Suppressor macrophage (primary cell): Measurements from ENCODE around the gene DMKN.

Experiments
- DNase-seq, 4 experiments: peaks; one replicate each; pipeline ENCODE4 v3.0.0-alpha.2; 2020 to 2022

The DMKN gene

DNA sequence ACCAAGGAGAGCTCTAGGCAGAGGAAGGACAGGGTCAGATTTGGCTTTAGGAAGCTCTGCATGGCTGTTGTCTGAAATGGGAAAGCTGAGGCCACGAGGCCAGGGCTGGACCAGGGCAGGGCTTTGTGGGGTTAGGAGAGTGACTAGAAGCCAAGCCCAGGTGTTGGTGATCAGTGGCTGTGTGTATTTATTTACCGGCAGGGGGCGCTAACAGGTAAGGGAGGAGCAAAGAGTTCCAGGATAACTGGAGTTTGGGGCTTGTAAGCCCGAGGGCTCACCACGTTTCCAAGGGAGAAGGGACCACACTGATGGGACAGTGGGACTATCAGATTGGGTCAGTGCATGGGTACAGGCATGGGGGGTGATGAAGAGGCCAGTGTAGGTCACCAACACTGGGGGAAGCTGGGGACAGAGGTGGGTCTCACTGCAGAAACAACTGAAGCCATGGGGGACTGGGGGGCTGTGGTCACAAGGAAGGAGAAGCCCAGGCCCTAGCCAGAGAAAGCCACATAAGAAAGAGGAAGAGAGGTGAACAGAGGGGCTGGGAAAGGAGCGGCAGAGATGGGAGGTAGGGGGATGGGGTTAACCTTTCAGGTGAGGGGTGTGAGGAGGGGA, 35.8 kb upstream of the DMKN start:
- DNase-seq: peak; percentile 74 to 88 (median 78)

DNA sequence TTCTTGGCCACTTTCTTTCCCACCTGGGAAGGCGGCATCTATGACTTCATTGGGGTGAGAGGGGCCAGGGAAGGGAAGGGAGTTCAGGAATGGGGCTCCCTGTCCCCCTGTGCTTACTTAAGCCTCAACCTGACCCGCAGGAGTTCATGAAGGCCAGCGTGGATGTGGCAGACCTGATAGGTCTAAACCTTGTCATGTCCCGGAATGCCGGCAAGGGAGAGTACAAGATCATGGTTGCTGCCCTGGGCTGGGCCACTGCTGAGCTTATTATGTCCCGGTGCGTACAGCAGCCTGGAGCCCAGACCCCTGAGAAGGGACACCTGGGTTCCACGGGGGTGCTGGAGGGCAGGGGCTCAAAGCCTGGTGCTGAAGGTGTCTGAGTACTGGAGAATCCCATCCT, 33.1 kb upstream of the DMKN start:
- DNase-seq: no peak

DNA sequence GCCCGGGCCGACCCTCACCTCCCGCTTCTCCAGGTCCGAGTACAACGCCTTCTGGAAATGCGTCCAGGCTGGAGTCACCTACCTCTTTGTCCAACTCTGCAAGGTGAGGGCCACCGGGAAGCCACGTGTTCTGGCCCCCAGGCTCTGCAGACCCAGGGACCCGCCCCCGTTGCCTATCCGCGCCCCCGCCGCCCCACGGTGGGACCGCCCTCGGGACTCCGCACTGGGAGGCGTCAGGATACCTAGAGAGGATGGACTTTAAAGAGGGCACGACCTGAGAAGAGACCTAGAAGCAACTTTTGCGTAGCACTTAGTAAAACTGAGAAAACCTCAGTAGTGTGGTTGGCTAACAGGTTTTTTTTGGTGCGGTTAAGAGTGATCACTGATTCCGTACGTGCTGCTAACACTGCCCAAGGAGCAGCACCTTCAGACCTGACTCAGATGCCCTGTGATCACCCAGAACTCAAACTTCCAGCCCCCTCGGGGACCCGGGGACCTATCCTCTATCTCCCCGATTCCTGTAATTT, 32.5 kb upstream of the DMKN start:
- peak in 2 of 4 experiments; percentile 25 to 39 for DNase-seq

DNA sequence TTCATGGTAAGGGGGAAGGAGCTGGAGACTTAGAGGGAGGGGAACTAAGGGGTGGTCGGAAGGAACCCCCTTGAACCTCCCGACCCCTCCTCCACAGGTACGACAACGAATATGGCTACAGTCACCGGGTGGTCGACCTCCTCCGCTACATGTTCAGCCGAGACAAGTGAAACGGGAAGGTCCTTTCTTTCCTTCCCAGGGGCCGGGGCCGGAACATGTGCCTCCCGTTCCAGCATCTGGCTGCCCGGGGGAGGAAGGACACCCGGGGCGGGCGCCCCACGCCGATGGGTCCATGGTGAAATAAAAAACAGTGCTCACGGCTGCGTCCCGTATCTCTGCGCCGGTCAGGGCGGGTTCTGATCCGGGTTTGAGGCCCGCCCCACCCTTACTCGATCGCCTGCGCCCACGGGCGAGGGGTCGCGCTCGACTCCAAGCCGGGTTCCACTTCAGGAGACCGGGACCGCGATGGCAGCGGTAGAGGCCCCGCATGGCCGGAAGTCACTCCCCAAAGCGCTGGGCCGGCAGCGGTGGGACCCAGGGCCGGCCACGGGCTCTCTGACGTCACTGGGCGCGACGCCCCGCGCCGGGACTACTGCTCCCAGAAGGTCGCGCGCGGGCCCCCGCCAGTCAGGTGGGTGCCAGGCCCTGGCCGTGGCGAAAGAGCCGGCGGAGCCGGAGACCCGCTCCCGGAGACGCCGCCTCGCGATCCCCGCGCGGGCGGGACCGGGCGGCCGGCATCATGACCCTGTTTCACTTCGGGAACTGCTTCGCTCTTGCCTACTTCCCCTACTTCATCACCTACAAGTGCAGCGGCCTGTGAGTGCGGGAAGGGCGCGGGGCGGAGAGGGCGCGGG, 31.8 kb upstream of the DMKN start, which contains the start of gene TMEM147:
Gene TMEM147, plus strand, starts transcription at position 626 of the 854 bp plus-strand sequence. Its CDS starts 114 bp downstream, at position 740.
- DNase-seq: peak; percentile 93 to 98 (median 96)

DNA sequence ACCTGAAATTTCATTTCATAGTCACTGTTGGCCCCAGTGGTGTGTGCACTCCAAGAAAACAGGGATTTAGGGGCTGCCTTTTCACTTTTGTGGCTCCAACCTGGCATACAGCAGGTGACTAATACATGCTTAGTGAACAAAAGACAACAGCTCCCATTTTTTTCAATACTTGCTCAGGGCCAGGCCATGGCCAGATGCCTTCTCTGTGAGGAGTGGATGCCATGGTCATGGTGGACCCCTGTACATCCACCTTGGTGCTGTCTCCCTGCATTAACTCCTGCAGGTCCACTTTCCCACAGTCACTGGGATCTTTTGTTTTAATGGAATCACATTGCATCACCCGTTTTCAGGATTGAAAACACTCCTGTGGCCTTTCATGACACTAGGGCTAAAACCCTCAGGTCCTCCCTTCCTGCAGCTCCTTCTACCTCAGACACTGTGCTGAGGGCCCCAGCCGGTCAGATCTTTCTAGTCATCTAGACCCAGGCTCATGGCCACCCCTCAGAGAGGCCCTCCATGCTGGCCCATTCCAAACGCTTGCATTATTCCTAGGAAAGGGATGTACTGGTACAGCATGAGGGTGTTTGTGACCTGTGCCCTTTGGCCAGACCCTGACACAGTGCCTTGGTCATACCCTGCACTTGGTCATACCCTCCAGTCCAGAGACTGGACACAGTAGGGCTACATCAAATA, 30.8 kb upstream of the DMKN start:
- no peak for DNase-seq

DNA sequence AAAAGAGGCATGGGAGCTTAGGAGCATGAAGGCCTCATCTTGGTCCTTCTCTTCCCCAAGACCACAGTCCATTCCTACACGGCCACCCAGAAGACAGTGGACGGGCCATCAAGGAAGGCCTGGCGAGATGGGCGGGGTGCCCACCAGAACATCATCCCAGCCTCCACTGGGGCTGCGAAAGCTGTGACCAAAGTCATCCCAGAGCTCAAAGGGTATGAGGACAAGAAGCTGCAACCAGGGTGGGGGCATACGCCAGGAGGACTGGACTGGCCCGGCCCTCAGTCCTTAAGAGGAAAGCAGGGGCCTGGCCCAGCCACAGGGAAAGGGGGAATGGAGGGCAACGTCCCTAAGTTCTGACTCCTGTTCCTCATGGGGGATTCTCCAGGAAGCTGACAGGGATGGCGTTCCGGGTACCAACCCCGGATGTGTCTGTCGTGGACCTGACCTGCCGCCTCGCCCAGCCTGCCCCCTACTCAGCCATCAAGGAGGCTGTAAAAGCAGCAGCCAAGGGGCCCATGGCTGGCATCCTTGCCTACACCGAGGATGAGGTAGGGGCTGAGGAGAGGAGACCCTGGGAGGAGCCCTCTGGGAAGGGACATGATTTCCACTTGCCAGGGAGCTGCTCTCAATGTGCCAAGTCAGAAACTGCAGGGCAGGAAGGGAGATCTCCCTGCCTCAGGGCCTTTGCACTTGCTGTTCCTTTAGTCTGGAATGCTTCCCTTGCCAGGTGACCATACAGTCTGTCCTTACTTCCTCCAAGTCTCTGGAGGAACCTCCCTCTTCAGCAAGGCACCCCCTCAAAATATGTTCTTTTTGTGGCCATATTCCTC, 30.0 kb upstream of the DMKN start:
- no peak for DNase-seq

DNA sequence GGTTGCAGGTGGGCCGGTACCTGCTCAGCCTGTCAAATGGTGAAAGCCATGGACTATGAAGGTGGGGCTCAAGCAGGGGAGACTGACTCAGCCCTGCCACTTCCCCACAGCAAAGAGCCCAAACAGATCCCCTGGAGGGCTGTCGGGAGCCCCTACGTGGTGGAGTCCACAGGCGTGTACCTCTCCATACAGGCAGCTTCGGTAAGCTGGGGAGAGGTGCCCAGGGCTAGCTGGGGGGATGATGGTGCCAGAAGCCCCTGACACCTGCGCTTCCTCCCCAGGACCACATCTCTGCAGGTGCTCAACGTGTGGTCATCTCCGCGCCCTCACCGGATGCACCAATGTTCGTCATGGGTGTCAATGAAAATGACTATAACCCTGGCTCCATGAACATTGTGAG, 28.8 kb upstream of the DMKN start:
- DNase-seq: no peak

DNA sequence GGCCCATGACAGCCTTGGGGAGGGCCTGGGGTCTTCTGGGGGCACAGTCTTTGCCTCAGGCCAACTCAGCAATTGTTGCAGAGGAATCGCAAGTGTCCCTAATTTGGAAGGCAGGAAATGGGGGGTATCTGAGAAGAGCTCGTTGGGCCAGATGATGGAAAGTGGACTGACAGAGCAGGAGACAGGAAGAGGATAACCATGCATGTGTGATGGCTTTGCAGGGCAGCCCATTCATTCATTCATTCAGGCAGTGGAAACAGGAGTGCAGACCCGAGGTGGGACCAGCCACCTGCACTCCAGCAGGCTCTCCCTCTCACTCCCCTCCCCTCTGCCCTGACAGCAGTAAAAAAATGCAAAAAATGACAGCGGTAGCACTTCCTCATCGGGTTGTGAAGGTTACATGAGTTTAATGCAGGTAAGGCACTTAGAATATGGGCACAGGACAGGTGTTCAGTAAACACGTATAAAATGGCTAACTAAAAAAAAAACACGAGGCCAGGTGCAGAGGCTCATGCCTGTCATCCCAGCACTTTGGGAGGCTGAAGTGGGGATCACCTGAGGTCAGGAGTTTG, 27.0 kb upstream of the DMKN start:
- DNase-seq: no peak

DNA sequence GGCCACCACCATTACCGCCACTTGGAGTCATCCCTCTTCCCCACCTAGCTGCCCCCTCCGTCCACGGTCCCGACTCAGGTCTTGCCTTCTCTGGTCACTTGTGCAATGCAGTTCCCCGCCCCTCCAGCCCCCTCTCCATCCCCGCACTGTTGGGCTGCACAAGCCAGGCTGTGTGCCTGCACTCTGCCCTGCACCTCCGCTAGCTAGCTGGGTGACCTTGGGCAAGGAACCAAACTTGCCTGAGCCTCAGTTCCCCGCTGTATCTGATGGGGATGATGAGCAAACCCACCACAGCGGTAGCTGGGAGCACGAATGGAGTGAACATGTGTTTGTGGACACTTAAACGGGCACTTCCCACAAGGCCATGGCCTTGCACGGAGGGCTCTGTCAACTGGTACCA, 26.4 kb upstream of the DMKN start:
- DNase-seq: no peak

DNA sequence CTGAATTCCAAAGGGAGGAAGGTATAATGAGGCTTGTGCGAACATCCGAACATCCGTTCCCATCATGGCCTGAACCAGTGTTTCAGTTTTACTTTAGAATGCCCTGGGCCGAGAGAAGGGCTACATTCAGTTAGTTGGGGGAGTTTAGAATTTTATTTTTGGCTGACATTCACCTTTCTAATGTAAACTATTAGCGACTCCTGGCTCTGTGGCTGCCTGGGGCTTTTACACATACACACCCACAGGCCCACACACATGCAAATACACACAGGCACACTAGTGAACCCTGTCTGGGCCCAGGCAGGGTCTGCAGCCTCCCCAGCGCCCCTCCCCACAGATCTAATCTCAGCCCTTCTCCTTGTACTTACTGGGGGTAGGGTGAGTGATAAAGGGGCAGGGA, 25.9 kb upstream of the DMKN start:
- DNase-seq: no peak

DNA sequence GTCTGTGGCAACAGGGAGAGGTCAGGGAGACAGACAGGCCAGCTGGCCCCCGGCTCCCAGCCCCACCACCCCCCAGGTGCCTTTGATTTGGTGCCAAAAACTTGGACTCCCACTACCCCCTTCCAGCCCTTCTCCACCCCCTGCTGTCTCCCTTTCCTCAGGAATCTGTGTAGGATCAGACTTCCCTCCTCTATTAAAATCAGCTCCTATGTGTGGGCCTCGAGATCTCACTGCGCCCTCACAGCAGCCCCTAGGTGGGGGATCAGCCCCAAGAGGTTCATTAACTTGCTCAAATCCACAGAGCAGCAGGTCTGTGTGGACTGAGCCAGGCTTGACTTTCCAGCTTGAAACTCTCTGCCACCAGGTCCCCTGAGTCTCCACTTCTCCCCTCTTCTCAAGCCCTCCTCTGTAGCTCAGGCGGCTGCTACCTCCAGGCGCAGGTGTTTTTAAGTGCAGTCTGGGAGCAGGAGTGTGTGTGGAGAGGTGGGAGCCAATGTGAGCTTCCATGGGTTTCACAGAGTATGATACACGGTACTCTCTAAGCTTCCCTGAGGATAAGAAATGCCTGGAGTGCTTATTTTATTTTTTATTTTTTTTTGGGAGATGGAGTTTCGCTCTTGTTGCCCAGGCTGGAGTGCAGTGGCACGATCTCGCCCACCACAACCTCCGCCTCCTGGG, 21.5 kb upstream of the DMKN start:
- DNase-seq: no peak

DNA sequence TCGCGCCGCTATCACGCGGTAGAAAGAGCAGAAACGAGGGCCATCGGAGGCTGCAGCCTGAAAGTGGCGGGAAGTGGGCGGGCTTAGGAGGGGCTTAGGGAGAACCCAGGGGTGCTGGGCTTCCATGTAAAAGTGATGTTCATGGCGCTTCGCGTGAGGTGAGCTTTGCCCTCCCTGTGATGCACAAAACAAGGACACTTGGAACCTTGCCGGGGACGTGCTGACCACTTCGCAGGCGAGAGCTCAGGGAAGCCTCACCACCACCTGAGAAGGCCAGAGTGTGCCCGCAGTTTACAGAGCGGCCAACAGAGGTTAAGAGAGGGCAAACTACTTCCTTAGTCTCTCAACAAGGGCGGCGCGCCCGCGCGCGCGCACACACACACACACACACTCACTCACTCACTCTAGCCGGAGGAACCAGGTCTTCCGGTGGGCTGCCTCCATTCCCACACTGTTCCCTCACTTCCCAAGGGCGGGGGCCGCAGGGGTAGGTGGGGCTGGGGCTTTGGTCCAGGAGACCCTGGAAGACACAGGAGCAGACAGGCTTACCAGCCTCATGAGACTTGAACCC, 20.5 kb upstream of the DMKN start:
- DNase-seq: peak; percentile 56 to 71 (median 64)

DNA sequence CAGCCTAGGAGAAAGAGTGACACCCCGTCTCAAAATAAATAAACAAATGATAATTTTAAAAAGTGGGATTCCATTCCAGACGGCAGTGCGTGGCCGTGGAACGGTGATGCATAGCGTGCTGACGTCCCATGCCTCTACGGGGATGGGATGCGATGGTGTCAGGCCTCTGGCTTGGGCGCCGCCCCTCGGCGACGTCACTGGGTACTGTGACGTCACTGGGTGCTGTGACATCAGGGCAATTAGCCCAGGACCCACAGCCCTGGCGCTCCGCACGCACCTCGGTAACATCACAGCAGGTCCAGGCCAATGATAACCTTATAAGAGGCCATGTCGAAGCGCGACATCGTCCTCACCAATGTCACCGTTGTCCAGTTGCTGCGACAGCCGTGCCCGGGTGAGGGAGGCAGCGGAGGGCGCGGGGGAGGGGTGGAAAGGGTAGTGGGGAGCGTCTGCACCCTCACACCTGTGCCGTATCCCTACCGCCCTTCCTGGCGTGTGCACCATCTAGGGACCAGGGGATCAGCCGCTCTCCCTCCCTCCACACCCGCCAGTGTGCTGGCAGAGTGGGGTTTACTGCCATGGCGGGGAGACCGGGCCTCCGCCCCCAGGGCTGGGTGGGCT, 19.9 kb upstream of the DMKN start, which contains the start of gene GAPDHS:
Gene GAPDHS, plus strand, starts transcription at position 256 of the 621 bp plus-strand sequence. Its CDS starts 72 bp downstream, at position 328.
- no peak for DNase-seq

DNA sequence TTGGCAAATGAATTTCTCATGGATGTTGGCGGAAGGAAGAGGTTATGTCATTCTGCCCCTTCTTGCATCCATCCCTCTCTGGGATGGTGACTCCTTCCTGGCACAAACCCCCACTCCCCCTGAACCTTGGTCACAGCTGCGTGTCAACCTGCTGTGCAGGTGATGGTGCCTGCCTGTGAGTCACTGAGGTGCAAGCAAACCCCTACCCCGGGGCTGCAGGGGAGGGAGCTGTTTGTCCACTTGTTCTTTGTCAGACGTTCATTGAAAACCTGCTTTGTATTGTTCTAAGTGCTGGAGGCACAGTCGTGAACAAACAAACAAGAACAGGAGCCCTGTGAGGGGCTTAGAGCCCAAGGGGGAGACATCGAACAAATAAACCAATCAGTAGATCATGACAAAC, 17.8 kb upstream of the DMKN start:
- DNase-seq: no peak

DNA sequence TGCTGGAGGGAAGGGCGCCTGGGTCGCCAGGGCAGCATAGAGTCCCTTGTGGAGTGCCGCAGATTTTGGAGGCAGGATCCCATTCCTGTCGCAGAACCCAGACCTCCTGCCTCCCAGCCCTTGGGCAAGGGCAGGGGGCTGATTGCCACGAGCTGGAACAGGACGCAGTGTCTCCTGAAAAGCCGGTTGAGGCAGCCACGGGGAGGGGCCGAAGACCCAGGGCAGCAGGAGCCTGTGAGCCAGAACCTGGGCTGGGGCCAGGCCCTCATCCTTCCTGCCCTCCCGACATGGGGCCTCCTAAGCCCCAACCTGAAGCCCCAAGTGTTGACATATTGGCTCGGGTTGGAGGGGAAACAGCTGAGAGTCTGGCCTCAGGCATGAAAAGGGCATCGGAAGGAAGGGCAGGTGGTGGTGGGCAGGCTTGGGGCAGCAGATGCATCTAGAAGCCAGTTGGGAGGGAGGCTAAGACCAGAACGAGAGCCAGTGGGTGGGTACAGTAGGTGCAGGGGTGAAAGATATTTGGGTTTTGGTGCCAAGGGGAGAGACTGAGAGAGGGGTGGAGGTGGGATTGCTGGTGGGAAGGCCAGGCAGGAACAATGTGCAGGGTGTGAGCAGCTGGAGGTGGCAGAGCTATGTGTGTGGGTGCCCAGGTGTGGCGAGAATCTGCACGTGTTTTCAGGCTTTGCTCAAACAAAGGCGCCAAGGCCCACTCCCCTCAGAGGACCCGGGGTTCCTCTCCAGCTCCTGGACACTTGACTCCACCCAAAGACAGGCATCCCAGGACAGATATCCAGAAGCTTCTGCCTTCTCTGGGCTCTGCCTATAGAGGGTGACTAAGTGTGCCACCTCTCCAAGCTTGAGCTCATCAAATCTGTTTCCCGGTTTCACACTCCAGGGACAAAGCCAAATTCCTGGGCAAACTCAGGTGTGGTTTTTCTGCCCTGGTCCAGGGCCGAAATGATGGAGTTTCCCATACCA, 16.1 kb upstream of the DMKN start:
- no peak for DNase-seq

DNA sequence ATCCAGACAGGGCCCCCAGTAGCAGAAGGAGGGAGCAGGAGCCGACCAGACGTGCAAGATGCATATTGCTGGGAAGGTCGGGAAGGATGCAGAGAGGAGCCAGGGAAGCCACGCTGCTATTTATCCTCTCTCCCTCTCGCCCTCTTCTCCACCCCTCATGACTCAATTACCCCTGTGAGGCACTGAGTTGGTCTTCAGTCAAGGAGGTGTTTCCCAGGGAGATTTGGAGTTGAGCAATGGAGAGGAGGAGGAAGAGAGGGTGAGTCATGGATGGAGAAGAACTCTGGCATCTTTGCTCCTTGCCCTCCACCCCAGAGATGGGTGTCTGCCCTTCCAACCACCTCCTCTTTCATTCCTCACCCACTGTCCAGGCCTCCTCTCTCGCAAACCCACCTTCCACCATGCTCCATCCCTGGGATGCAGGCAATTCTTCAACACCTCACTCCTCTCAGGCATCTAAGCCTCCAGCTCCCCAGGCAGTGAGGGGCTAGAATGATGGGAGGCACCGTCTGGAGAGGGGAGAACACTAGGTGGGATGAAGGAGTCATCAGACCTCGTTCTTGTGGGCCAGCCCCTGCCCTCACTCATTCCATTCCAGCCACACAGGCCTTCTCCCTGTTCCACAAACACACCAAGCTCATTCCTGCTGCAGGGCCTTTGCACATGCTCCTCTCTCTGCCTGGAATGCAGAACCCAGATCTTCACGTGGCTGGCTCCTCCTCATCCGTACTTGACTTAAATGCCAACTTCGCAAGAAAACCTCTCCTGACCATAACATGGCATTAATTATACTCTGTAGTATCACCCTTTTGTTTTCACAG, 15.0 kb upstream of the DMKN start, which contains the start of gene SBSN:
Gene SBSN, minus strand, starts transcription at position 94 of the 821 bp plus-strand sequence. Its CDS starts 30 bp downstream, at position 64.
- peak in 2 of 4 experiments; percentile 7 to 14 for DNase-seq

DNA sequence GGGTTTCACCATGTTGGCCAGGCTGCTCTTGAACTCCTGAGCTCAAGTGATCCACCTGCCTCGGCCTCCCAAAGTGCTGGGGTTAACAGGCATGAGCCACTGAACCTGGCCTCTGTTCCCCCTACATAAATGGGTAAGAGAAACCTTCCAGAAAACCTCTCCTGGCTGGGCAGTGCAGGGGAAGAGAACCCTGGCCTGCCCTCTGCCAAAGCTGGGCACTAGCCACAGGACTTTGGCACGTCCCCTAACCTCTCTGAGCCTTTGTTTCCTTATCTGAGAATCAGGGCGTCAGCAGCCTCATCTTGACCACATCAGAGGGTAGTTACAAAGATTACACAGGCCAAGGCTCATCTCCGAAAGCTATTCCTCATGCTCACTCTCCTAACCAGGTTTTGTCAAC, 12.4 kb upstream of the DMKN start:
- no peak for DNase-seq
